Muscle of leg (tissue), 11 donors: ENCODE data around the gene CLSTN2. TPM values are rescaled to one million over a fixed set of nuclear protein-coding genes. Genes with fewer than 3 reads are reported as not detected.

Experiments used
- DNase-seq: peaks from one replicate; pipeline ENCODE4 v3.0.0; 2013
- H3K27ac ChIP-seq: one replicate; pipeline ENCODE4 v1.5.1; 2013; ENCODE audit warnings: mild to moderate bottlenecking, low read length, control low read depth
- H3K27me3 ChIP-seq: one replicate; pipeline ENCODE4 v1.6.1; 2013; ENCODE audit warnings: low read length; ENCODE audit not compliant: control insufficient read depth, insufficient read depth
- H3K36me3 ChIP-seq: one replicate; pipeline ENCODE4 v1.6.1; 2013; ENCODE audit warnings: low read length; ENCODE audit not compliant: control insufficient read depth, insufficient read depth
- H3K4me1 ChIP-seq: one replicate; pipeline ENCODE4 v1.6.1; 2013; ENCODE audit warnings: low read length; ENCODE audit not compliant: control insufficient read depth, insufficient read depth
- H3K4me3 ChIP-seq: one replicate; pipeline ENCODE4 v1.5.1; 2013; ENCODE audit warnings: low read length, control low read depth
- H3K9me3 ChIP-seq: replicated peaks from 2 replicates; pipeline ENCODE4 v1.6.1; 2013; ENCODE audit warnings: low read depth, low read length; ENCODE audit not compliant: control insufficient read depth
- WGBS: methylation state at CpG from one replicate; pipeline ENCODE4 v1.1.5; 2013; ENCODE audit warnings: missing lambda C conversion rate; ENCODE audit not compliant: insufficient coverage; 5-methylcytosine and 5-hydroxymethylcytosine counted together
- polyA plus RNA-seq, 8 donors: library from polyadenylated mRNA; unstranded; fragments of 120-200 nt; gene quantifications; one replicate each; pipeline versions ENCODE4 v1.2.1 to v1.2.3, GENCODE V29; 2013; ENCODE audit warnings: inconsistent platforms in 1 of 8, low replicate concordance in 1 of 8; ENCODE audit not compliant: insufficient read length in 8 of 8, insufficient read depth in 1 of 8
- total RNA-seq: library from RNA; stranded (reverse); fragments of 120-200 nt; gene quantifications from one replicate; pipeline ENCODE4 v1.2.4, GENCODE V29; 2013

The CLSTN2 gene
- total and polyA plus RNA-seq, 9 donors = 1.9 to 5.2 (median 3.1) TPM

DNA sequence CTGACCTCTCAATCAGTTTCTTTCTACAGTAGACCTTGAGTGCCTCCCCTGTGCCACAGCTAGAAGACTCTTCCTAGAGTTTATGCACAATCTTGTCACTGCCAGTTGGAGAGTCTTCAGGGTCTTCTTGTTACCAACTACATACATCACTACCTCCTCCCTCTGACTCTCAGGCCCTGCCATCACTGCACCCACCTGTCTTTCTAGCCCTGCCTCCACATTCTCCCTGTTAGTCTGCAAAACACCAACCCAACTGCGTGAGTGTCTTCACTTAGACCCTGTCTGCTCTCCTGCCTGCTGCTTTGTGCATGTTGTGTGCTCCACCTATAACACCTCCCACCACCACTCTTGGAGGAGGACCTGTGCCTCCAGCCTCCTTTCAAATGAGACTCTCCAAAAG lies 34.4 kb downstream of the CLSTN2 start:
- H3K27ac ChIP-seq = no peak overlapping the region
- no peaks in the 10 kb centered on the region for H3K27me3 ChIP-seq
- H3K4me3 ChIP-seq = no peak overlapping the region
- no peak for DNase-seq
- 78% methylated on average over 1 of the region's 1 CpG for WGBS
- H3K36me3 ChIP-seq = no peaks in the 10 kb centered on the region
- H3K9me3 ChIP-seq = no peaks in the 10 kb centered on the region
- H3K4me1 ChIP-seq = no peaks in the 10 kb centered on the region

- 83% methylated on average over 5 of the region's 5 CpGs for WGBS
- H3K9me3 ChIP-seq = no peaks in the 10 kb centered on the region
- H3K4me1 ChIP-seq = no peaks in the 10 kb centered on the region
- no peaks in the 10 kb centered on the region for H3K36me3 ChIP-seq
- H3K27me3 ChIP-seq = no peaks in the 10 kb centered on the region
- H3K27ac ChIP-seq = no peak overlapping the region
- DNase-seq = no peak
- H3K4me3 ChIP-seq = no peak overlapping the region
Observed at GRCh38 chr3:139970526-139970925, 35.5 kb downstream of the CLSTN2 start.

- Histone ChIP-seq H3K9me3 (no peaks in the 10 kb centered on the region), H3K27ac (no peak overlapping the region), H3K27me3 (no peaks in the 10 kb centered on the region), H3K4me1 (peaks cover 6% of the 10 kb centered on the region), H3K36me3 (no peaks in the 10 kb centered on the region), H3K4me3 (no peak overlapping the region)
- DNase-seq = no peak
- no CpG with 5 or more reads among the region's 2 CpGs for WGBS
Observed at GRCh38 chr3:139974809-139975425, 39.9 kb downstream of the CLSTN2 start.

- peak; percentile 19 for DNase-seq
- Histone ChIP-seq H3K4me1 (peaks cover 6% of the 10 kb centered on the region), H3K9me3 (no peaks in the 10 kb centered on the region), H3K27me3 (no peaks in the 10 kb centered on the region), H3K36me3 (no peaks in the 10 kb centered on the region), H3K27ac (no peak overlapping the region), H3K4me3 (no peak overlapping the region)
- no CpG with 5 or more reads among the region's 5 CpGs for WGBS
Observed at GRCh38 chr3:139975594-139976365, 40.8 kb downstream of the CLSTN2 start.

DNA sequence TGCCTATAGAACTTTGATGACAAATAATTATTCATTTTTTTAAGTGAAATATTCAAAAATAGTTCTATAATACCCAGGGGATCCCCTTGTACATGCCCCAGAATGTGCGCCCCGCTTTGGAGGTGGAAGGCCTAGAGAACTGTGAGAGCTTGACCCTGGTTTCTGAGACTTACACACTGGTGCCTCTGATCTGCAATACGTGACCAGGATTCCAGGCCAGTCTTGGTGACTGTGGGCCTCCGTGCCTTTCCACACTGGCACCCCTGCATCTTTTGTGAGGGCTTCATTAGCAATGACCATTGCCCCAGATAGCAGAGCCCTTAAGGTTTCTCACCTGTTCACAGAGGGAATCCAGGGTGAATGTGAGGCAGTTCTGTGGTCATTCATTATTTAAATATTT lies 44.0 kb downstream of the CLSTN2 start:
- 93% methylated on average over 4 of the region's 4 CpGs for WGBS
- DNase-seq = no peak
- H3K4me1 ChIP-seq = peaks cover 6% of the 10 kb centered on the region
- no peaks in the 10 kb centered on the region for H3K9me3 ChIP-seq
- no peaks in the 10 kb centered on the region for H3K36me3 ChIP-seq
- no peaks in the 10 kb centered on the region for H3K27me3 ChIP-seq
- no peak overlapping the region for H3K4me3 ChIP-seq
- H3K27ac ChIP-seq = no peak overlapping the region

DNA sequence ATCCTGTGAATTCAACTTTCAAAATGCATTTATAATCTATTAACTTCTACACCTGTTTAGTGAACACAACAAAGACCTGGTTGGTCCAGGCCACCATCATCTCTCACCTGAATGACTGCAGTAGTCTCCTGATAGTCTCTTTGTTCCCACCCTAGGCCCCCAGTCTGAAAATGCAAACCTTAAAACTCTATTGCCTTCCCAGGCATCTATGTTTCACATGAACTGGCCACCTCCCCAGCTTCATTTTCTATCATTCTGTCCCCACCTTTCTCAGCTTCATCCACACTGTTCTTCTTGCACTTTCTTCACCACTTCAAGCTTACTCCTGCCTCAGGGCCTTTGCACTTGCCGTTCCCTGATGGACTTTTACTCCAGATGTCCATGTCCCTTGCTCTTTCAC lies 45.0 kb downstream of the CLSTN2 start:
- H3K36me3 ChIP-seq = no peaks in the 10 kb centered on the region
- no peak for DNase-seq
- no peak overlapping the region for H3K27ac ChIP-seq
- peaks cover 6% of the 10 kb centered on the region for H3K4me1 ChIP-seq
- H3K9me3 ChIP-seq = no peaks in the 10 kb centered on the region
- no peaks in the 10 kb centered on the region for H3K27me3 ChIP-seq
- WGBS = no CpG with 5 or more reads among the region's 1 CpG
- H3K4me3 ChIP-seq = no peak overlapping the region

DNA sequence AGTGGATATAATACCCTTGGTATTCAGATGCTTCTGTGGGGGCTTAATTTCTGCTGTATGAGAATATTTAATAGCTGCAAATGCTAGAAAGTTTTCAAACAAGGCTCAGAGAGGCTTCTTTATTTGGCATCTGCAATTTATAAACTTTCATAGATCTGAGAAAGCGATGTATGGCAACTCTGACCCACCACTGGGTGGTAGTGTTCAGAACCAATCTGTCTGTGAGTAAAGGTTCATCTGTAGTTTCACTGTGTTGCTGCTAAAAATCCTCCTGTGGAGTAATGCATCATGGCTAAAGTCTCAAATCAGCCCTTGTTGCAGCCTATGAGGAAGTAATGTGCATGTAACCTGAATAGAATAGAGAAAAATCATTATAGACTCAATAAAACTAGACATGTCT lies 47.4 kb downstream of the CLSTN2 start:
- H3K27ac ChIP-seq = no peak overlapping the region
- H3K27me3 ChIP-seq = no peaks in the 10 kb centered on the region
- no peak for DNase-seq
- H3K4me3 ChIP-seq = no peak overlapping the region
- H3K9me3 ChIP-seq = no peaks in the 10 kb centered on the region
- WGBS = 100% methylated on average over 1 of the region's 1 CpG
- no peaks in the 10 kb centered on the region for H3K4me1 ChIP-seq
- H3K36me3 ChIP-seq = no peaks in the 10 kb centered on the region

DNA sequence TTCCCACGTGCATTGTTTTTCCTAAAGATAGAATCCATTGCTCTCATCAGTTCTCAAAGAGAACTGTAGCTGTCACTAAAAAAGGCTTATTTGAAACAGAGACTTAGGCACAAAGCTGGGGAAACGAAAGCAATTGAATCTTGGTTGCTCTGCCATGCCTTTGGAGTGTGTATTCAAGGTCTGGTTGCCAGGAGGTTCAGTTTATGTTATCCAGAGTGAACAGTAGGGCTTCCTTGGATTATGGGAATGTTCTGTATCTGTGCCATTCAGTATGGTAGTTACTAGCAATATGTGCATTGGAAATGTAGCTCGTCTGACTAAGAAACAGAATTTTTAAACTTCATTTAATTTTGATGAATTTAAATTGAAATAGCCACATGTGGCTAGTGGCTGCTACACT lies 50.6 kb downstream of the CLSTN2 start:
- WGBS = 72% methylated on average over 2 of the region's 3 CpGs
- no peaks in the 10 kb centered on the region for H3K36me3 ChIP-seq

GRCh38 chr3:139987908-139988307 lies 52.9 kb downstream of the CLSTN2 start:
- 76% methylated on average over 2 of the region's 3 CpGs for WGBS
- H3K27ac ChIP-seq = no peak overlapping the region
- H3K36me3 ChIP-seq = no peaks in the 10 kb centered on the region
- H3K4me1 ChIP-seq = no peaks in the 10 kb centered on the region
- H3K27me3 ChIP-seq = no peaks in the 10 kb centered on the region
- no peak overlapping the region for H3K4me3 ChIP-seq
- no peaks in the 10 kb centered on the region for H3K9me3 ChIP-seq
- no peak for DNase-seq

More for the DNA sequence above, 50.6 kb downstream of the CLSTN2 start:
- Histone ChIP-seq H3K27me3 (no peaks in the 10 kb centered on the region), H3K4me1 (no peaks in the 10 kb centered on the region), H3K27ac (no peak overlapping the region), H3K4me3 (no peak overlapping the region), H3K9me3 (no peaks in the 10 kb centered on the region)
- no peak for DNase-seq

DNA sequence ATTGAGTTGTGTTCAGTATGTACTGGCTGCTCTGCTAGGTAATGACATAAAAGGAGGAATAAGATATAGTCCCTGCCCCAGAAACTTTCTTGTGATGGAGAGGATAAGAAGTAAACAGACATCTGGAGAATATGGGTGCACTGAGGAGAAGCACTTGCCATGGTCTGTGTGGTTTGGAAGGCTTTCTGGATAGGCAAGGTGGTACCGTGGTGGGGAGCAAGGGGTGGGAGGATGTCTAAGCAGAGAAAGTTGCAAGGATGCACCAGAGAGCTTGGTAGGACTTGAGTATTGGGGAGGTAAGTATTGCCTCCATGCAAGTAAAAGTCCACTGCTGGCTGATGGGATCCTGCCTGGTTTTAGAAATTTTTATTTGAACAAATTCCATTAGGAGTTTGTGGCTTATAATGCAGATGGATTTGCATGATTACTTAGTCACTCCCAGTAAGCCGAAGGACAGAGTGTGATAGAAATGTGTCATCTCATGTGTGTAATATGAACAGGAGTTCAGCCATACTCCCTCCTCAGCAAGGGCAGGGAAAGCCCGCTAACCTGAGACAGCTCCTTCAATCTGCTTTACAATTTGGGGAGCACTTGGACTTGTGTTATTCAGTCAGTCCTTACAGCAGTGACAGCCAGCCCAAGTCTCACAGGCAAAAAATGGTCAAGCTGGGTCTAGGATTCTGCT lies 53.6 kb downstream of the CLSTN2 start:
- H3K27ac ChIP-seq = no peak overlapping the region
- H3K27me3 ChIP-seq = no peaks in the 10 kb centered on the region
- no peak overlapping the region for H3K4me3 ChIP-seq
- no peaks in the 10 kb centered on the region for H3K36me3 ChIP-seq
- no peaks in the 10 kb centered on the region for H3K4me1 ChIP-seq
- H3K9me3 ChIP-seq = no peaks in the 10 kb centered on the region
- 85% methylated on average over 2 of the region's 3 CpGs for WGBS
- no peak for DNase-seq
